Tibial nerve (tissue), 4 donors: ENCODE data around the gene SUPT3H. TPM values are rescaled to one million over a fixed set of nuclear protein-coding genes. Genes with fewer than 3 reads are reported as not detected.

Experiments used
- DNase-seq, 2 donors: peaks; one replicate each; pipeline ENCODE4 v3.0.0-alpha.2; 2019; ENCODE audit warnings: low spot score in 2 of 2
- H3K27ac ChIP-seq, 4 donors: fragments of 200-600 bp; sonication (generic) in 3 of 4; one replicate each; pipeline ENCODE4 v1.5.1; 2017 to 2019; ENCODE audit warnings: mild to moderate bottlenecking in 1 of 4
- H3K27me3 ChIP-seq, 2 donors: fragments of 200-600 bp; sonication (generic) in 1 of 2; one replicate each; pipeline versions ENCODE4 v1.5.1 to v1.6.0; 2017 to 2019
- H3K36me3 ChIP-seq, 3 donors: fragments of 200-600 bp; sonication (generic); one replicate each; pipeline ENCODE4 v1.5.1; 2018 to 2019
- H3K4me1 ChIP-seq, 4 donors: fragments of 200-600 bp; sonication (generic) in 3 of 4; one replicate each; pipeline ENCODE4 v1.5.1; 2017 to 2019
- H3K4me3 ChIP-seq, 4 donors: fragments of 200-600 bp; sonication (generic) in 3 of 4; one replicate each; pipeline ENCODE4 v1.5.1; 2017 to 2019; ENCODE audit warnings: mild to moderate bottlenecking in 1 of 4, moderate library complexity in 1 of 4
- H3K9me3 ChIP-seq, 4 donors: fragments of 200-600 bp; sonication (generic) in 3 of 4; one replicate each; pipeline ENCODE4 v1.5.1; 2017 to 2019
- EP300 ChIP-seq, 2 donors: sonication (generic); formaldehyde crosslinking; IDR thresholded peaks; one replicate each; pipeline ENCODE4 v1.6.1; 2017; ENCODE audit warnings: antibody characterized with exemption in 2 of 2, mild to moderate bottlenecking in 1 of 2
- POLR2A ChIP-seq, 2 donors: fragments of 450-650 bp; IDR thresholded peaks; one replicate each; pipeline ENCODE4 v1.6.1; 2017; ENCODE audit warnings: antibody characterized with exemption in 2 of 2, mild to moderate bottlenecking in 2 of 2, moderate library complexity in 2 of 2
- WGBS, 2 donors: methylation state at CpG; one replicate each; pipeline ENCODE4 v1.1.5; 2018; 5-methylcytosine and 5-hydroxymethylcytosine counted together
- total RNA-seq, 4 donors: library from RNA; depleted of rRNA; stranded (reverse); fragments of >200 nt; gene quantifications; one replicate each; pipeline ENCODE4 v1.1.0, GENCODE V29; 2016
- TF ChIP-seq, protein P1 (sequence below), 5 experiments: fragments of 200-600 bp in 3 of 5; fragments of 450-650 bp in 2 of 5; sonication (generic) in 3 of 5; IDR thresholded peaks; one replicate each; pipeline ENCODE4 v1.5.1; 2016 to 2019; ENCODE audit warnings: antibody characterized with exemption in 5 of 5, mild to moderate bottlenecking in 3 of 5, moderate library complexity in 2 of 5

The SUPT3H gene
- total RNA-seq, 4 donors from 2014 or later = 6.6 to 16.5 (median 14.8) TPM

DNA sequence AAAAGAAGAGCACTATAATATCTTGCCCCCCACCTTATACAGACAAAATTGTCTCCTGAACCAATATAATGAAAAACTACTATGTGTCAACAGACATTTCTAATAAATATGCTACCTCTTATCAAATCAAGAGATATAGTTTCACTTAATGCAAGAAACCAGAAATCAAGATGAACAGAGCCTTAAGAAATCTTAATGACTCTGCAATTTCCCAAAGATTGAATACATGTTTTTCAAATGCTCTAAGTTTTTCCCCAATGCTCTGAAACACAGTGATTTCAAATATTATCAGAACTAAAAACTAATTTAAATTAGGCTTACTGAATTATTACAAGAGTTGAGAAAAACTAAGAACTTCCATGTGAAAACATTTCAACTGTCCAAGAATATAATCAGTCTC, 13.3 kb downstream of the SUPT3H start:
- H3K9me3 ChIP-seq = no peaks in the 10 kb centered on the region
- TF ChIP-seq EP300 (IDR thresholded peaks at IDR 0.05) (no peak), POLR2A (IDR thresholded peaks at IDR 0.05) (no peak)
- TF ChIP-seq, protein P1, sequence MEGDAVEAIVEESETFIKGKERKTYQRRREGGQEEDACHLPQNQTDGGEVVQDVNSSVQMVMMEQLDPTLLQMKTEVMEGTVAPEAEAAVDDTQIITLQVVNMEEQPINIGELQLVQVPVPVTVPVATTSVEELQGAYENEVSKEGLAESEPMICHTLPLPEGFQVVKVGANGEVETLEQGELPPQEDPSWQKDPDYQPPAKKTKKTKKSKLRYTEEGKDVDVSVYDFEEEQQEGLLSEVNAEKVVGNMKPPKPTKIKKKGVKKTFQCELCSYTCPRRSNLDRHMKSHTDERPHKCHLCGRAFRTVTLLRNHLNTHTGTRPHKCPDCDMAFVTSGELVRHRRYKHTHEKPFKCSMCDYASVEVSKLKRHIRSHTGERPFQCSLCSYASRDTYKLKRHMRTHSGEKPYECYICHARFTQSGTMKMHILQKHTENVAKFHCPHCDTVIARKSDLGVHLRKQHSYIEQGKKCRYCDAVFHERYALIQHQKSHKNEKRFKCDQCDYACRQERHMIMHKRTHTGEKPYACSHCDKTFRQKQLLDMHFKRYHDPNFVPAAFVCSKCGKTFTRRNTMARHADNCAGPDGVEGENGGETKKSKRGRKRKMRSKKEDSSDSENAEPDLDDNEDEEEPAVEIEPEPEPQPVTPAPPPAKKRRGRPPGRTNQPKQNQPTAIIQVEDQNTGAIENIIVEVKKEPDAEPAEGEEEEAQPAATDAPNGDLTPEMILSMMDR (IDR thresholded peaks at IDR 0.05) = no peak
- DNase-seq = no peak

DNA sequence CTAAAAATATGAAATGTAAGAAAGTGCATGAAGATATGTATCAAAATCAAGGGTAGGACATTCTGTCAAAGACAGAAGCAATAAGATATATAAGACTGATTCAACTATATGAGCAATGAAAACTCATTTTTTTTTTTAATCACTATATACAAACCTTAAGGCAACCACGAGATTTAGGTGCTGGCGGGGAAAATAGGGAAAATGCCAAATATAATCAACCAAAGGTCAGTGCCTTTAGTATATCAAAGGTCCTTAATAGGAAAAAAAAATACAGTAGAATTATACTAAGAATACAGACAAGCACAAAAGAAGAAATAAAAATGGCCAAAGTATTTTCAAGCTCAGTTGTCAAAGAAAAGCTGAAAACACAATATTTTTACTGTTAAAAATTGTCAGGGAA, 24.1 kb downstream of the SUPT3H start:
- DNase-seq = no peak
- no peak overlapping the region for H3K4me3 ChIP-seq
- TF ChIP-seq POLR2A (IDR thresholded peaks at IDR 0.05) = no peak
- TF ChIP-seq, protein P1 (IDR thresholded peaks at IDR 0.05) = no peak
- no peak overlapping the region for H3K27ac ChIP-seq
- no peaks in the 10 kb centered on the region for H3K9me3 ChIP-seq
- 92 to 93% methylated on average over 2 of the region's 2 CpGs for WGBS, 2 donors
- H3K27me3 ChIP-seq = no peaks in the 10 kb centered on the region
- peaks cover 0 to 18% (median 0%) of the 10 kb centered on the region in 4 donors for H3K4me1 ChIP-seq
- no peaks in the 10 kb centered on the region for H3K36me3 ChIP-seq

More for the DNA sequence above, 13.3 kb downstream of the SUPT3H start:
- no peak overlapping the region for H3K27ac ChIP-seq
- no peaks in the 10 kb centered on the region for H3K36me3 ChIP-seq
- no peaks in the 10 kb centered on the region for H3K27me3 ChIP-seq
- H3K4me3 ChIP-seq = no peak overlapping the region
- peaks cover 0 to 4% (median 0%) of the 10 kb centered on the region in 4 donors for H3K4me1 ChIP-seq

DNA sequence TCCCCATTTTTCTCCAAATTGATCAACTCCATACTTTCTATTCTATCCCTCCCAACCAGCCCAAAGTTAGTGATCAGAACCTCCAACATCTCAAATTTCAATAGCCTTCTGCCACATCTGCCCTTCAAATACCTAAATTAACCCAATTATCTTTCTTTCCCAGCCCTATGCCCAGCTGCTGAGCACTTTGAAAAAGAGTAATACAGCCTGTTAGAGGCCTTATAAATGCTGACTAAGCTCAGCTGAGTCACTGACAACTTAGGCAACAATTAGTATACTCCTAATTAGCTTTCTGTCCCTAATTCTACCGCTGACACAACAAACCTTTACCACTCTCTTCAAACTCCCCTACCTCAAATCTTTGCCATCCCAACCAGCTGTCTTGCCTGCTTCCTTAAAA, 26.1 kb downstream of the SUPT3H start:
- DNase-seq = no peak
- TF ChIP-seq POLR2A (IDR thresholded peaks at IDR 0.05) (no peak), EP300 (IDR thresholded peaks at IDR 0.05) (no peak)
- TF ChIP-seq, protein P1 (IDR thresholded peaks at IDR 0.05) = no peak
- Histone ChIP-seq H3K27me3 (no peaks in the 10 kb centered on the region), H3K4me3 (no peak overlapping the region), H3K36me3 (no peaks in the 10 kb centered on the region), H3K9me3 (no peaks in the 10 kb centered on the region), H3K27ac (no peak overlapping the region), H3K4me1 (peaks cover 0 to 18% (median 0%) of the 10 kb centered on the region in 4 donors)
- WGBS, 2 donors = 74 to 81% methylated on average over 1 of the region's 1 CpG

DNA sequence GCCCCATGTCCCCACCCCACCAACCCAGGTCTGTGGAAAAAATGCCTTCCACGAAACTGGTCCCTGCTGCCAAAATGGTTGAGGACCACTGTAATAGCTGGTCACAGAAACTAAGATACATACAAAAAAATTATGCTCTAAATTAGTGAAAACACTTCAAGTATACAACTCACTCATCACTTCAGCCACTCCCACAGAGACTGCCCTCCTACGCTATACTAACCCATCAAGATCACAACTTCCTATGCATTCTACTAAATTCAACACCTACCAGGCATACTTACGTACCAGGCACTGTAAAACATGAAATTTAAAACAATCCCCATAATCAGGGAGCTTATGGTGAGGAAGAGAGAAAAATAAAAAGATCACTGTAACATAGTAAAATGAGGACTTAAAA, 26.7 kb downstream of the SUPT3H start:
- Histone ChIP-seq H3K4me1 (peaks cover 0 to 18% (median 0%) of the 10 kb centered on the region in 4 donors), H3K27me3 (no peaks in the 10 kb centered on the region), H3K9me3 (no peaks in the 10 kb centered on the region), H3K4me3 (no peak overlapping the region), H3K36me3 (no peaks in the 10 kb centered on the region), H3K27ac (no peak overlapping the region)
- no peak for TF ChIP-seq POLR2A (IDR thresholded peaks at IDR 0.05)
- no peak for TF ChIP-seq EP300 (IDR thresholded peaks at IDR 0.05)
- TF ChIP-seq, protein P1 (IDR thresholded peaks at IDR 0.05) = no peak
- WGBS, 2 donors = 94% methylated on average over 3 of the region's 3 CpGs
- DNase-seq = no peak

DNA sequence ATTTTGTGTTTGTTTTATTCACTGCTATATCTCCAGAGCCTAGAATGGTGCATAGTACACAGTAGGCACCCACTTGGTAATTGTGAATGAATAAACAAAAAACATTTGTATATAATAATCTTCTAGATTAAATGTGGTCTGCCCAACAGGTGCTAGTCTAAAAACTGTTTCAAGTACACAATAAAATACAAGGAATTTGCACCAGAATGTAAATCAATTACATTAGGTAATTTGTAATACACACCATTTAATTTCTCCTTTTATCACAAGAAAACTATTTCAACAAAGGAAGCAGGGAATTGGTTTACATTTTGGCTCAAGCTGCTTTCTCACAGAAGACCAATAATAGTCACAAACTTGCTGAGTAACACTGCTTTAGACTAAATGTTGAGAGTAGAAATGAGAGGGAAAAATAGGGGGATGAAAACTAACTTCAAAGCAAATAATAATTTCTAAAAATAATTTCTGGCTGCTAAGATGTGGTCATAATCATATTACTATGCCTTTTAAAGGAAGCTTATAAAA, 27.5 kb downstream of the SUPT3H start:
- Histone ChIP-seq H3K36me3 (no peaks in the 10 kb centered on the region), H3K4me3 (no peak overlapping the region), H3K4me1 (peaks cover 0 to 18% (median 0%) of the 10 kb centered on the region in 4 donors), H3K27ac (no peak overlapping the region), H3K9me3 (no peaks in the 10 kb centered on the region), H3K27me3 (no peaks in the 10 kb centered on the region)
- DNase-seq = no peak
- no peak for TF ChIP-seq POLR2A (IDR thresholded peaks at IDR 0.05)

DNA sequence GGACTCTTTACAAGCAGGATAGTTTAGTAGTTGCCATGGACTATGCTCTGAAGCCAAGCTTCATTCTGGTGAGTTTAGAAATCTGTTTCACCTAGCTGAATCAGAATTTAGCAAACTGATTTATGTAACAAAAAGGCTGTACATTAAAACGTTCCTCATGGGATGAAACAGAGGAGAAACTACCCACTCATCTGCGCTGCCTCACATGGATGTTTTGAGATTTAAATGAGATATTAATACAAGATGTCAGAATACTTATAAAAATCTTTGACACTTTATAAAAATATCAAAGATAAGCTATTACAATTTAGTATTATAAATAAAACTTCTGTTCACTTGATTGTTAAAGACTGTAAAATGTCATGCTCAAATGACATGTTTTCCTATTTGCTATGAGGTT, 32.8 kb downstream of the SUPT3H start:
- Histone ChIP-seq H3K27ac (no peak overlapping the region), H3K9me3 (no peaks in the 10 kb centered on the region), H3K4me3 (no peak overlapping the region), H3K36me3 (no peaks in the 10 kb centered on the region), H3K27me3 (no peaks in the 10 kb centered on the region), H3K4me1 (no peaks in the 10 kb centered on the region)
- 81 to 82% methylated on average over 2 of the region's 2 CpGs for WGBS, 2 donors
- TF ChIP-seq, protein P1 (IDR thresholded peaks at IDR 0.05) = no peak
- no peak for TF ChIP-seq EP300 (IDR thresholded peaks at IDR 0.05)
- no peak for TF ChIP-seq POLR2A (IDR thresholded peaks at IDR 0.05)
- no peak for DNase-seq
